Dermis microvascular lymphatic vessel endothelial cell (primary cell): ENCODE data around the gene SFMBT2. TPM values are rescaled to one million over a fixed set of nuclear protein-coding genes. Genes with fewer than 3 reads are reported as not detected.

Experiments used
- DNase-seq, 2 donors: peaks; one replicate each; pipeline versions ENCODE4 v3.0.0 to v3.0.0-alpha.2; 2010; ENCODE audit warnings: low read depth in 2 of 2
- total RNA-seq: library from RNA; depleted of rRNA; stranded (reverse); fragments of >200 nt; gene quantifications from 2 replicates; pipeline ENCODE4 v1.2.1, GENCODE V29; 2014

SFMBT2 gene
- total RNA-seq, 1 donor from 2014 or later: 0.90 TPM

- no peak for DNase-seq
These were observed 140.8 kb downstream of the SFMBT2 start for GRCh38 chr10:7269988-7270387.

GRCh38 chr10:7267142-7267541 is 143.7 kb downstream of the SFMBT2 start:
- no peak for DNase-seq

DNA sequence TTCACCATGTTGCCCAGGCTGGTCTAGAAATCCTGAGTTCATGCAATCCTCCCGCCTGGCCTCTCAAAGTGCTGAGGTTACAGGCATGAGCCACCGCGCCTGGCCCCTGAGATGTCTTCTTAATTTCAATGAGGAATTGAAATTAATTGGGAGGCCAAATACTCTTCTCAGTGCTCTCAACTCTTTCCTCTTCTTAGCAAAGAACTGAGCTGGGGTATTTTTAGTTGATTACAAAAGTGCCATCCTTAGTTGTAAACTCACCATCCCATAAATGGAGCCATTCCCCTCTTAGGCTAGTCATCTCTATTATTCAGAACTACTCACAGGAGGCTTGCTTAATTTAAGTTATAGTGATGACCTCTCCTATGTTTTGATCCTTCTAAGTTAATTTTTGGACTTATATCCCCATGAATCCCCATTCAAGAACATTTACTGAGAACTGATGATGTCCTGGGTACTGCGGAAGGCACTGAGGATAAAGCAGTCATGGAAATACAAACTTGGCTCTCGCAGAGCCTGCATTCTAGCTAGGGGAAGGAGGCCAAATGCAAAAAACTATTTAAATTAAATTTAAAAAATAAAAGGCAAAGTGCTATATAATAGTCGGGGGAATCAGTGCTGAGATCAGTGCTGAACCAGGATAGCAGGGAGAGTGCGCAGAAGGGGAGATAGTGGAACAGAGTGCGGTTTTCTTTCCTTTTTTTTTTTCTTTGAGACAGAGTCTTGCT is 145.3 kb downstream of the SFMBT2 start:
- no peak for DNase-seq

DNA sequence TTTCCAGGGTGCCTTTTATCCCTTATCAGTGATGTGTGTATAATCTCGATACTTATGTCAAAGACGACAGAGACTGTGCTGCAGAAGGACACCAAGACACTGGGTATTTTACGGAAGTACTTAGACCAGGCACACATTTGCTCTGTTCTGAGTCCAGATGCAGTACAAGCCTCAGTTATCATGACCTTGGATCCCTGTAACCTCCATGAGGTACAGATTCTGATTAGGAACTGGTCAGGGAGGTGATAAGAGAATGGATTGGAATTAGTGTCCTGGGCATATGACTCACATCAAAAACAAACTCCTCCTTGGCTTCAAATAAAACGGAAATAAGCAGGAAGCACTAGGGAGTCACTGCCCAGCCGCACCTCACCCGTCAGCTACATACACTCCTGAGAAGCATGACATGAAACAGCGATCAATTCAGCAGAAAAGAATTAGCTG is 146.5 kb downstream of the SFMBT2 start:
- DNase-seq: peak in 1 of 2 donors; percentile 26

DNA sequence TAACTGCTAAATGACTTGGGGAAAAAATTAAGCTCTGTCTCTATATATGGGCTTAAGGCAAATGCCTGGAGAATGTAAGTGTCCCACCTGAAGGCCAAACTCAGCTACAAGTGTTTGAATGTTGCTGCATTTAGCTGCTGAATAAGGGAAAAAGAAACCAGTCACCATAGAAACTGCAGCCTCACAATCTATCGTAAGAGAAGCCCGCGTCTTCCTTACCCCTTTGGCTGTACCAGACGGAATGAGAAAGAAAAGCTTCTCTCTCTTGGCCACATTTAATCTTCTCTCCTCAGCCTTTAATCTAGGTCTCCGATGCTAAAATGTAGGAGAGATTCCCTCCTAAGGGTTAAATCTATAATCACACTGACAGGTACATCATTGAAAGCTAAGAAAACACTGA is 147.2 kb downstream of the SFMBT2 start:
- no peak for DNase-seq

DNA sequence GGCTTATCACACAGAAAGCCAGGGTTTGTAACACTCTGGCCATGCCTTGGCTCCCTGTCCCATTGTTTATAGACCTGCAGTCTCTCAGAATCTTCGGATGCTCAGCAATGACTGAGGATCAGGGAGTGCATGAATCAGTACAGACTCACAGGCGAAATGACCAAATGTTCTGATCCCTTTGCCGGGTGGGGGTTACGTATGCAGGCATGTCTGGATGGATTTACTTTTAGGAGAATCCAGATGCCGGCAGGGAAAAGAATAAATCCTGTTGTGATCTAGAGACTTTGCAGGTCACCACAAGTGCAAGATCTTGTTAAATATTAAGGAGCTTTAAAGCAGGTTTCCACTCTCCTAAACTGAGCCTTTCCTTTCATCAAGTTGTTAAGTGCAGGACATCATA is 149.5 kb downstream of the SFMBT2 start:
- DNase-seq: no peak

- DNase-seq: no peak
These were observed 149.9 kb downstream of the SFMBT2 start for GRCh38 chr10:7260912-7261311.

- peak; percentile 46 to 75 for DNase-seq
These were observed 150.4 kb downstream of the SFMBT2 start for GRCh38 chr10:7260412-7260900.

GRCh38 chr10:7258948-7259523 is 151.8 kb downstream of the SFMBT2 start:
- no peak for DNase-seq

DNA sequence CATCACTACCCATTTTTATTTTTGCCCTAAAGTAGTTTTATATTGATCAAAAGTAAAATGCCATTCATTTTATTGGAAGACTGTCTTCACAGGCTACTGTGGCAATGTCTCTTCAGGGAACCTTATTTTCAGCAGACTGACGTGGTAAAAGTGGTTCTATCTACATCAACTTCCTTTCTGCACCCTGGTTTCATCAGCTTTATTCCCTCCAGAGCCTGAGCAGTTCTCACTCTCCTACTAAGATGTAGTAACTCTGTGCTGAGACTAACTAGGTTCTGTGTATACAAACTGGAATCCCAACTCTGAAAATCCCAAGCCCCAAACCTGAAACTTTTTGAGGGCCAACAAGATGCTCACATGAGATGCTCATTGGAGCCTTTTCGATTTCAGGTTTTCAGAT is 155.3 kb downstream of the SFMBT2 start:
- DNase-seq: no peak

GRCh38 chr10:7251696-7252465 is 159.0 kb downstream of the SFMBT2 start:
- no peak for DNase-seq

GRCh38 chr10:7250236-7250635 is 160.6 kb downstream of the SFMBT2 start:
- DNase-seq: no peak

DNA sequence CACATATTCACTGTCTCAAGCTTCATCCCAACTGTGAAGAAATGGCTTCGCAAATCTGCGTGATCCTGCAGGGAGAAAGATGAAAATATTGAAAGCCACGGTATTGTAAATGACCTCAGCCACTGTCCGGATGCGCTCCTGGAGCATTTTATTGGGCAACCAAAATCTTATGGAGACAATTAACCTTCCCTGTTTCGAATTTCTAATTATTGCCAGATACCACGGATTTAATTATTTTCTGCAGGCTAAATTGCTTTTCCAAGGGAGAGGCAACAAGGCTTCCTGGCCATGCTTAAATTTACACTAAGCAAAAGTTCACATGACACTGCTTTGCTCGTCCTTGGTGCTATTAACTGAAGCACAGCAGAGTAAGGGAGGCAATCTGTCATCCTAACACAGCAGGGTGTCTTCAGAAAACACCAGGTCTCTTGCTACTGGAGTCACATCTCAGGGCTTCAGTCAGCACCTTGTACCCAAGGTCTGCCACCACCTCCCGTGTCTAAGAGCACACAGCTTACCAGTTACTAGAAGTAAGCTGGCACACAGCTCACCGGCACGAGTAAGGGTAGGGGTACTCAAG is 162.2 kb downstream of the SFMBT2 start:
- no peak for DNase-seq

DNA sequence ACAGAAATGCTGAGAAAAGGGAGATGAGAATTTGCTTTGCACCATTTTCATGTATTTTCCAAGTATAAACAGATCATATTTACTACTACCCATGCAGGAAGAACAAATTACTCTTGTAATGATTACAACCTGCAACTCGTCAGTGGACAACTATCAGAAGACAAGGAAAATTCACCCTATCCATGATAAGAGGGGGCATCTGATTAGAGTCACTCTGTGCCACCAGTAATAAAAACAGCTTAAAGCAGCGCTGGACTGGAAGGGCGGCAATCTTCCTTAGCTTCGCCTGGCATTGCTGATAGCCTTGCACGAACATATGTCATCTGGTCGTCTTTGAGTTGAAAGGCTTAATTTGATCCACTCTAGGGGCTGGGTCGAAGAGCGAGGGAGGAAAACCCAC is 162.7 kb downstream of the SFMBT2 start:
- no peak for DNase-seq

- DNase-seq: no peak
These were observed 165.3 kb downstream of the SFMBT2 start for GRCh38 chr10:7245505-7245904.

DNA sequence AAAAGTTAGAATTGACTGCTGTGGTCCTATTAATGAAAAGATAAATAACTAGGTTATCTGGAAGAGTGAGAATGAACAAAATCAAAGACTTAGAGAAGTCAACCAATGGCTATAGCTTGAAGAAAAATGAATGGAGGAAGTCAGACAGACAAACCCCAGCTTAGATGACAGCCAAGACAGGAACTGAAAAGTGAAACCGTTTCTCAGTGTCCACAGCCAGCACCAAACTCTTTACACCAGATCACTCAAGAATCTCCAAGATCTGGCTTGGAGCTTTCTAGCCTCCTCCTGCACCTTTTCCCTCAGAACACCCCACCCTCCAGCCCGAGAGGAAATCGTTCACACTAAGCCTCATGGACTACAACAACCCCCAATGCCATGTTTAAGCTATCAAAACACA is 167.0 kb downstream of the SFMBT2 start:
- DNase-seq: no peak

DNA sequence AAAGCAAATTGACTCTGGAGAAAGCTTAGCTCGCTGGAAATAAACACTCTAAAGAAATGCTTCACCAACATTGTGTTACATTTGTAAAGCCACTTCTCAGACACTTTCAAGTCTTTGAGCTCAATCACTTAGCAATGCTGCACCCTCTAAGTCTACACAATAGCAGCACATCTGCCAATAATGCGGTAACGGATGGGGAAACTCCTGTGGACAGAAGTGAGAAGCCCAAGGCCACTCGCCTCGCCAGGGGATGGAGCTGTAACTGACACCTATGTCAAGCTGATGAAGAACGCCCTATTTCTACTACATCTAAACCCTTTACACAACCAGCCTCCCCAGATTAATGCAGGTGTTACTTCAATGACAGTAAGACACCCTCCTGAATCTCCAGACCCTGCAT is 167.7 kb downstream of the SFMBT2 start:
- no peak for DNase-seq

DNA sequence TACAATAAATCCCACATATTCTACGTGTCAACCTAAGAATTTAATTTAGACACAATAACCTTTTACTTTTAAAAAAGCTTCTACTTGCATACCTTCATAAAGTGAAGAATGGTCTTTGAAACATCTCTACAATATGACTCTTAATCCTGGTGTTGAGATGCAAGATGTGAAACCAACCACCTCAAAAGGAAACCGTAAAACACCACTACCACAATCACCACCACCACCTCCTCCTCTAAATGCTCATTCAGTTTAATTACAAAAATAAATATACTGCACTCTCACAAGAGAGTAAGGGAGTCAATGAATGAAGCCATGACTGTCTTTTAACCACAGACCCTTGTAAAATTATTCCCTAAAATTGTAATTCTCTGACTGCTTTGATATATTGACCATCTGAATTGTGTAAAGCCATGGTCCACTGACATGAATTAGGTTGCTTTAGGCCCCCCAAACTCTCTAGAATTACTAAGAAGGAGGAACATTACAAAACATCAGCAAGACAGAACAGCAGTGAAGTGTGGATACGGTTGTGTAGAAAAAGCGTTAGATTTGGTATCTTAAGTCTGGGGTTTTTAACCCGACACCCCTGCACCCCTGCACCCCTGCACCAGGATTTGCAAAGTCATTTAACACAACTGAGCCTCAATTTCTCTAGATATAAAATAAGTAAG is 171.4 kb downstream of the SFMBT2 start:
- DNase-seq: no peak

DNA sequence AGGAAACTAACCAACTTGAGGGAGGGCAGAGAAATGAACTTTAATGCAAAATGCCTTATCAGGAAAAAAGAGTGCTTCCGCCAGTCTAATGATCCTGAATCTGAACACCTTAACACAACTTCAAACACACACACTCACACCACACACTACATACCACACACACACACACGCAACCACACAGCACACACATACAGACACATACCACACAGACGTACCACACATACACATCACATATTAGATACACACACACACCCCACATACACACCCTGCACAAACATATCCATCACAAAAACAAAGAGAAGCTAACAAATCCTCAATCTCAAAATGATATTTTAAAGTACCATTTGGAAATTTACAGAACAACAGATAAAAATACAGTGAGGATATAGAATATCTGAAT is 175.5 kb downstream of the SFMBT2 start:
- no peak for DNase-seq

GRCh38 chr10:7234109-7234508 is 176.7 kb downstream of the SFMBT2 start:
- no peak for DNase-seq

- DNase-seq: no peak
These were observed 177.4 kb downstream of the SFMBT2 start for GRCh38 chr10:7233259-7233991.
